ENCODE measurements around the gene RPE.

Gene RPE

GRCh38 chr2:210003359-210003758 lies 921 bp downstream of the RPE start:
- DNase-seq: no peak

- DNase-seq: no peak
These were observed 2.4 kb downstream of the RPE start for GRCh38 chr2:210004881-210005280.

GRCh38 chr2:210007895-210008294 lies 5.5 kb downstream of the RPE start:
- no peak for DNase-seq

GRCh38 chr2:210009126-210009525 lies 6.7 kb downstream of the RPE start:
- no peak for DNase-seq

GRCh38 chr2:210009896-210010295 lies 7.5 kb downstream of the RPE start:
- no peak for DNase-seq

GRCh38 chr2:210020138-210020537 lies 17.7 kb downstream of the RPE start:
- DNase-seq: no peak

- DNase-seq: no peak
These were observed 20.4 kb downstream of the RPE start for GRCh38 chr2:210022824-210023223.

GRCh38 chr2:210027608-210028007 lies 25.2 kb downstream of the RPE start:
- DNase-seq: no peak

GRCh38 chr2:210028178-210028577 lies 25.7 kb downstream of the RPE start:
- DNase-seq: no peak

GRCh38 chr2:210034087-210034683 lies 31.7 kb downstream of the RPE start:
- DNase-seq: no peak

- DNase-seq: no peak
These were observed 33.2 kb downstream of the RPE start for GRCh38 chr2:210035679-210036078.

- no peak for DNase-seq
These were observed 35.6 kb downstream of the RPE start for GRCh38 chr2:210038078-210038477.

- DNase-seq: no peak
These were observed 44.5 kb downstream of the RPE start for GRCh38 chr2:210046851-210047500.

GRCh38 chr2:210049831-210050230 lies 47.4 kb downstream of the RPE start:
- DNase-seq: no peak

- no peak for DNase-seq
These were observed 48.4 kb downstream of the RPE start for GRCh38 chr2:210050885-210051284.

- no peak for DNase-seq
These were observed 52.3 kb downstream of the RPE start for GRCh38 chr2:210054696-210055095.

GRCh38 chr2:210055825-210056224 lies 53.4 kb downstream of the RPE start:
- no peak for DNase-seq

- DNase-seq: no peak
These were observed 60.9 kb downstream of the RPE start for GRCh38 chr2:210063306-210063705.

Data from NCI-H226 (cell line).